Calu3 (cell line): ENCODE data around the gene SEC61G. TPM values are rescaled to one million over a fixed set of nuclear protein-coding genes. Genes with fewer than 3 reads are reported as not detected.

Source experiments
- BruUV-seq: library from RNA; stranded (reverse); fragments of 400-500 nt; replicated peaks from 2 replicates; lab custom pipeline; 2021; lab: Mats Ljungman, UMichigan
- CTCF ChIA-PET: fragments of 300-600 bp; sonication (Branson Sonifier 250); formaldehyde crosslinking; loops from one replicate; lab custom pipeline; 2022; ENCODE audit warnings: antibody characterized with exemption; lab: Charles Lee
- DNase-seq: peaks from one replicate; pipeline ENCODE4 v3.0.0; 2022
- H3K27ac Mint-ChIP-seq: one replicate; pipeline ENCODE4 v1.8.0; 2022; ENCODE audit warnings: mixed read lengths; ENCODE audit not compliant: unreplicated experiment
- H3K27me3 Mint-ChIP-seq: one replicate; pipeline ENCODE4 v1.8.0; 2022; ENCODE audit warnings: mixed read lengths; ENCODE audit not compliant: unreplicated experiment
- H3K36me3 Mint-ChIP-seq: one replicate; pipeline ENCODE4 v1.8.0; 2022; ENCODE audit warnings: mild to moderate bottlenecking, moderate library complexity, mixed read lengths; ENCODE audit not compliant: insufficient read depth, unreplicated experiment
- H3K4me1 Mint-ChIP-seq: one replicate; pipeline ENCODE4 v1.8.0; 2022; ENCODE audit warnings: mild to moderate bottlenecking, low read depth, mixed read lengths; ENCODE audit not compliant: unreplicated experiment
- H3K4me3 Mint-ChIP-seq: one replicate; pipeline ENCODE4 v1.8.0; 2022; ENCODE audit warnings: mild to moderate bottlenecking, low read depth, moderate library complexity, mixed read lengths; ENCODE audit not compliant: unreplicated experiment
- H3K9me3 Mint-ChIP-seq: one replicate; pipeline ENCODE4 v1.8.0; 2022; ENCODE audit warnings: low read depth, mixed read lengths; ENCODE audit not compliant: unreplicated experiment
- CTCF ChIP-seq: fragments of 200-600 bp; IDR thresholded peaks from one replicate; pipeline ENCODE4 v1.8.0; 2022; ENCODE audit warnings: antibody characterized with exemption; ENCODE audit not compliant: unreplicated experiment
- intact Hi-C: fragments of 100-400 bp; cut with micrococcal nuclease; formaldehyde crosslinking; loops from one replicate; pipeline ENCODE4 v1.10.0; 2022; ENCODE audit not compliant: unreplicated experiment
- total RNA-seq: library from RNA; stranded (reverse); gene quantifications from 2 replicates; pipeline ENCODE4 v1.2.3, GENCODE V29; 2022

Gene SEC61G
- total RNA-seq, 1 experiment from 2014 or later: 202 TPM

DNA sequence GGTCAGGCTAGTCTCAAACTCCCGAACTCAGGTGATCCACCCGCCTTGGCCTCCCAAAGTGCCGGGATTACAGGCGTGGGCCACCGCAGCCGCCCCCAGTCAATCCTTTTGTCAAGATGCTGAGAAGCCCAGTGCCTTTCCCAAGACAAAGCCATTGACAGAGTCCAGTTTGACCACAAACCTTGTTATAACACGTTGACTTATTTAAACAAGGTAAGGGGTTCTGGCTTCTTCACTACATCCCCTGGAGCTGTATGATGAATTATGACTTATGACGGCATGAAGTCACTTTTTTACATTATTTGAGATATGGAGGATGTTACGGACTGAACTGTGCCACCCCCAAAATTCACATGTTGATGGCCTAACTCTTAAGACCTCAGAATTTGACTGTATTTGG lies 5.8 kb upstream of the SEC61G start:
- no peak for DNase-seq
- peaks cover 14% of the 10 kb centered on the region for H3K27me3 Mint-ChIP-seq
- CTCF ChIA-PET: no interaction called here
- peaks cover 29% of the 10 kb centered on the region for H3K4me1 Mint-ChIP-seq
- peaks cover 3% of the 10 kb centered on the region for H3K36me3 Mint-ChIP-seq
- H3K4me3 Mint-ChIP-seq: no peak overlapping the region
- H3K27ac Mint-ChIP-seq: no peak overlapping the region
- TF ChIP-seq CTCF: no peak
- no TSS peak for BruUV-seq
- H3K9me3 Mint-ChIP-seq: no peaks in the 10 kb centered on the region
- intact Hi-C loops: no loop called here

DNA sequence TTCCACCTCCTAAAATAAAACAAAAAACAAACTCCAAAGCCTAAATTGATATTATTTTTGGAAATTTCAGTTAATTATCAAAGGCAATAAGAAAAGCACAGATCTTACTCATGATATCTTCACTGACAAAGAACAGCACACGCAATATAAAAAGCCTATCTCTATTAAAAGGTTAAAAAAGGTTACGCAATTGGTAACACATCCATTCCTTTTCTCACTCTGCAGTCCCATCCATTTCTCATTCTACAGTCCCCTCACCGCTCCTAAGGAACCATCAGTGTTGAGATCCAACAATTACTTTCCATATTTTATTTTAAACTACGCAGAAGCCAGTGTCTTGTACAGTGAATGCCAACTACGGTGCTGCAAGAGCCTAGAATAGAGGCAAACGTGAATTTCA lies 1.3 kb downstream of the SEC61G start:
- no peaks in the 10 kb centered on the region for H3K9me3 Mint-ChIP-seq
- no peak for TF ChIP-seq CTCF
- H3K4me1 Mint-ChIP-seq: peaks cover 12% of the 10 kb centered on the region
- peaks cover 48% of the 10 kb centered on the region for H3K36me3 Mint-ChIP-seq
- H3K27ac Mint-ChIP-seq: peak overlapping the region; percentile 99
- BruUV-seq: no TSS peak
- CTCF ChIA-PET: interaction anchor here (0.6 to 2.6 kb wide), 2 partner anchors 9 to 497 kb away, joined by 3 to 19 read pairs; no protein-coding TSS in a partner anchor
- H3K27me3 Mint-ChIP-seq: no peaks in the 10 kb centered on the region
- H3K4me3 Mint-ChIP-seq: peak overlapping the region; percentile 99
- DNase-seq: no peak
- intact Hi-C loops: loop anchor here (5.0 kb wide), 3 partner anchors 195 to 610 kb away; partner anchors contain the start of genes LANCL2 and VSTM2A

DNA sequence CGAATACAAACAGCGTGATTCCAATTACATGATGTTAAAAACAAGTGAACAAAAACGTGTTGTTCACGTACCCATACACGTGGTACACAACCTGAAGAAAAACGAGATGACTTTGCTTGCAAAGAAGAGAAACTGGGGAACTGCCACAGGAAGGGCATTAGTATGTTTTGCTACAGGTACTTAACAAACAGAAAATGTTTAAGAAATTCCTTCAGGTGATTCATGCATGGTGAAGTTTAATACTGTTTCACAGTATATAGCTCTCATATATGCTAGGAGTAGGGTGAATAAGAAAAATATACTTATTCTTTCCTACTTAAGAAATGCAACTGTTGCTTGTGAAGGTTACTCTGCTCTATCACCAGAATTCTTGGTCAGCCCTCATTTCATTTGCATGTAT lies 9.8 kb downstream of the SEC61G start:
- intact Hi-C loops: no loop called here
- BruUV-seq: no TSS peak
- Mint-ChIP-seq H3K27me3 (no peaks in the 10 kb centered on the region), H3K27ac (no peak overlapping the region), H3K4me1 (no peaks in the 10 kb centered on the region), H3K36me3 (peaks cover 24% of the 10 kb centered on the region), H3K4me3 (no peak overlapping the region), H3K9me3 (no peaks in the 10 kb centered on the region)
- DNase-seq: no peak
- CTCF ChIA-PET: no interaction called here
- no peak for TF ChIP-seq CTCF

DNA sequence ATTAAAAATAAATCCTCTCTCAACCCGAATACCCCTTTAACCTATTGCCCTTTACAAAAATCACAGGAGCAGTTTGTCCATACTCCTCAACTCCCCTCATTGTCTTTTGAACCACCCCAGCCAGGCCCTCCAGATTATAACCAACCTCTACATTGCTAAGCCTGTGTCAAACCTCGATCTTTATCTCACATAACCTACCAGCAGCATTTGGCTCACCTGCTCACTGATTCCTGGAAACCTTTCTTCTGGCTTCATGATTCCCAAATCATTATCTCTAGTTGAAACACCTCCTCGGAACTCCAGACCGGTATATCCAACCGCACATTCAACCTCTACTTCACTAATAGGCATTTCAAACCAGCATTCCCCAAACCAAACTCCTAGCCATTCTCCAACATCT lies 11.8 kb downstream of the SEC61G start:
- CTCF ChIA-PET: no interaction called here
- Mint-ChIP-seq H3K4me3 (no peak overlapping the region), H3K27ac (no peak overlapping the region), H3K36me3 (peaks cover 17% of the 10 kb centered on the region), H3K9me3 (no peaks in the 10 kb centered on the region), H3K4me1 (no peaks in the 10 kb centered on the region), H3K27me3 (no peaks in the 10 kb centered on the region)
- intact Hi-C loops: no loop called here
- no peak for DNase-seq
- no TSS peak for BruUV-seq
- TF ChIP-seq CTCF: no peak
